Mesenchymal stem cell (in vitro differentiated cells and primary cell): ENCODE data around the gene TSPAN3.
A peak's percentile ranks its signal among the peaks of the same experiment; 100 is the strongest.

Experiments used
- DNase-seq: peaks from one replicate; pipeline ENCODE4 v3.0.0-alpha.2; 2013
- H2AFZ ChIP-seq: one replicate; pipeline ENCODE4 v1.6.1; 2013; ENCODE audit warnings: low read depth, mild to moderate bottlenecking, control low read depth, inconsistent platforms, low read length, moderate library complexity
- H2AK5ac ChIP-seq: 2 replicates; pipeline ENCODE4 v1.6.1; 2013; ENCODE audit warnings: low read length, moderate library complexity, mild to moderate bottlenecking, inconsistent platforms; ENCODE audit not compliant: severe bottlenecking
- H2BK120ac ChIP-seq: one replicate; pipeline ENCODE4 v1.6.1; 2013; ENCODE audit warnings: low read depth, mild to moderate bottlenecking, inconsistent platforms, low read length, moderate library complexity
- H2BK12ac ChIP-seq, 2 experiments: one replicate each; pipeline ENCODE4 v1.6.1; 2013; ENCODE audit warnings: inconsistent platforms in 2 of 2, low read length in 2 of 2, mild to moderate bottlenecking in 2 of 2, moderate library complexity in 2 of 2, control low read depth in 1 of 2
- H2BK15ac ChIP-seq: one replicate; pipeline ENCODE4 v1.6.1; 2013; ENCODE audit warnings: mild to moderate bottlenecking, low read depth, inconsistent platforms; ENCODE audit not compliant: poor library complexity, severe bottlenecking
- H2BK5ac ChIP-seq: 2 replicates; pipeline ENCODE4 v1.6.1; 2013; ENCODE audit warnings: low read depth, mild to moderate bottlenecking, low read length, control low read depth, inconsistent platforms; ENCODE audit not compliant: poor library complexity, severe bottlenecking
- H3K14ac ChIP-seq, 2 experiments: one replicate each; pipeline ENCODE4 v1.6.1; 2013; ENCODE audit warnings: inconsistent platforms in 2 of 2, low read length in 2 of 2, control low read depth in 1 of 2, mild to moderate bottlenecking in 1 of 2, moderate library complexity in 1 of 2
- H3K18ac ChIP-seq, 2 experiments: one replicate each; pipeline ENCODE4 v1.6.1; 2013; ENCODE audit warnings: inconsistent platforms in 2 of 2, low read length in 2 of 2, control low read depth in 1 of 2, low read depth in 1 of 2, mild to moderate bottlenecking in 1 of 2
- H3K23ac ChIP-seq, 2 experiments: one replicate each; pipeline ENCODE4 v1.6.1; 2013; ENCODE audit warnings: inconsistent platforms in 2 of 2, low read length in 2 of 2, mild to moderate bottlenecking in 2 of 2, moderate library complexity in 2 of 2, control low read depth in 1 of 2
- H3K27ac ChIP-seq: 2 replicates; pipeline ENCODE4 v1.5.1; 2013; ENCODE audit warnings: mild to moderate bottlenecking, moderate library complexity, low read length, control low read depth, inconsistent platforms; ENCODE audit not compliant: poor library complexity, severe bottlenecking
- H3K27me3 ChIP-seq, 2 experiments: 2 replicates each; pipeline versions ENCODE4 v1.6.1 to v1.7.0; 2013; ENCODE audit warnings: low read length in 2 of 2, mild to moderate bottlenecking in 2 of 2, moderate library complexity in 2 of 2, control low read depth in 1 of 2, inconsistent platforms in 1 of 2; ENCODE audit not compliant: control insufficient read depth in 1 of 2, insufficient read depth in 1 of 2
- H3K36me3 ChIP-seq, 2 experiments: 2 replicates each; pipeline versions ENCODE4 v1.6.1 to v1.7.0; 2013; ENCODE audit warnings: low read length in 2 of 2, control low read depth in 1 of 2, inconsistent platforms in 1 of 2, low read depth in 1 of 2, mild to moderate bottlenecking in 1 of 2; ENCODE audit not compliant: insufficient read depth in 2 of 2, control insufficient read depth in 1 of 2
- H3K4ac ChIP-seq, 2 experiments: one replicate each; pipeline ENCODE4 v1.6.1; 2013; ENCODE audit warnings: inconsistent platforms in 2 of 2, low read length in 2 of 2, mild to moderate bottlenecking in 2 of 2, moderate library complexity in 2 of 2, control low read depth in 1 of 2, low read depth in 1 of 2
- H3K4me1 ChIP-seq: 2 replicates; pipeline ENCODE4 v1.6.1; 2013; ENCODE audit warnings: low read depth, low read length, control low read depth; ENCODE audit not compliant: control insufficient read depth, insufficient read depth
- H3K4me2 ChIP-seq: 2 replicates; pipeline ENCODE4 v1.6.1; 2013; ENCODE audit warnings: low read length, mild to moderate bottlenecking, inconsistent platforms; ENCODE audit not compliant: poor library complexity, severe bottlenecking
- H3K4me3 ChIP-seq, 2 experiments: 2 replicates each; pipeline versions ENCODE4 v1.5.1 to v1.7.0; 2013; ENCODE audit warnings: low read length in 2 of 2, mild to moderate bottlenecking in 2 of 2, control low read depth in 1 of 2, low read depth in 1 of 2; ENCODE audit not compliant: insufficient read depth in 1 of 2
- H3K79me1 ChIP-seq: replicated peaks from 2 replicates; pipeline ENCODE4 v1.6.1; 2013; ENCODE audit warnings: mild to moderate bottlenecking, control low read depth, low read length, inconsistent platforms; ENCODE audit not compliant: poor library complexity, severe bottlenecking
- H3K9ac ChIP-seq: 2 replicates; pipeline ENCODE4 v1.7.0; 2013; ENCODE audit warnings: mild to moderate bottlenecking, low read length, moderate library complexity
- H3K9me3 ChIP-seq: 2 replicates; pipeline ENCODE4 v1.7.0; 2013; ENCODE audit warnings: mild to moderate bottlenecking, low read length; ENCODE audit not compliant: control insufficient read depth
- H4K8ac ChIP-seq: one replicate; pipeline ENCODE4 v1.6.1; 2013; ENCODE audit warnings: inconsistent platforms, mild to moderate bottlenecking, low read length, moderate library complexity
- H4K91ac ChIP-seq: one replicate; pipeline ENCODE4 v1.6.1; 2013; ENCODE audit warnings: mild to moderate bottlenecking, low read length, inconsistent platforms
- WGBS: methylation state at CpG from one replicate; pipeline ENCODE4 v1.1.7; 2013; ENCODE audit warnings: mixed read lengths; 5-methylcytosine and 5-hydroxymethylcytosine counted together

The TSPAN3 gene

DNA sequence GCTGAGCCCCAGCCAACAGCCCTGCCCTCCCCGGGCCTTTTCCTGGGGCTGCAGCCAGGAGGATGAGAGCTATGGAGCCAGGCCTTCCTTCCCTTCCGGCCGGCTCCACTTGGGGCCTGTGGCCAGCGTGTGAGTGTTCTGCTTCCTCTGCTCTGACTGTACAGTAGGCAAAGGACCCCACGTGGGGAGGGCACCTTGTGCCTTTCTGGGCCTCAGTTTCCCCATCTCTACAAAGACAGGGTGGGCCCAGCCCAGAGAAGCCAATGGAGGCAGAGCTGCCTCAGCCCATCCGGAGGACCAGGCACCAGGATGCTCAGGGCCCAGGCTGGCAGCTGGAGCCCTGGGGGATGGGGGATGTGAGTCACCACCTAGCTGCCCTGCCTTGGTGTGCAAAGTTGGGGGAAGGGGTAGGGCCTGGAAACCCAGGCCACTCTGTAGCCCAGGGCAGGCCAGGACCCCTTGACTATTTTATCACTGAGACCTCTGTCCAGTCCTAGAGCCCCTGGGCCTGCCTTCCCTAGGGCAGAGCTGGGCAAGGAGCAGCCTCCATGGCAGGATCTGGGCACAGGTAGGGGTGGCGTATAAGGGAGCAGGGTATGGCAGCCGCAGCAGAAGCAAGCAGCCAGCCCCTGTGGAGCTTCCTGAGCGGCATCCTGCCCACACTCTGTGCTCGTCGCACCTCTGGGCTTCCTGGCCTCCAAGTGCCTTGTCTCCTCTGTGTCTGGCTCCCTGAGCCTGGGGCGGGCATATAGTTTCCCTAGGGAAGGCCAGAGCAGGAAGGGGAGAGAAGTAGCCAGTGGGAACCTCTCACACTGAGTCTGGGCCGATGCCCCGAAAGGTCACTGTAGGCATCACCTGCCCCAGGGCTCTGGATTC is 74.1 kb downstream of the TSPAN3 start:
- Histone ChIP-seq H3K9me3 (no peaks in the 10 kb centered on the region), H3K4me3 (no peak overlapping the region), H3K4ac (no peak overlapping the region), H2BK15ac (no peak overlapping the region), H3K18ac (no peak overlapping the region), H4K91ac (no peak overlapping the region), H3K4me1 (peaks cover 12% of the 10 kb centered on the region), H3K4me2 (no peak overlapping the region), H3K14ac (peak overlapping the region in 1 of 2 experiments; percentile 63), H3K23ac (peak overlapping the region in 1 of 2 experiments; percentile 35), H2BK120ac (no peak overlapping the region), H4K8ac (no peak overlapping the region), H3K36me3 (no peaks in the 10 kb centered on the region), H3K9ac (peak overlapping the region; percentile 57), H2BK5ac (no peak overlapping the region), H3K27me3 (peaks cover 0 to 4% of the 10 kb centered on the region in 2 experiments), H2BK12ac (no peak overlapping the region), H2AFZ (no peak overlapping the region), H2AK5ac (no peak overlapping the region), H3K27ac (no peak overlapping the region), H3K79me1 (no peaks in the 10 kb centered on the region)
- no peak for DNase-seq
- 84% methylated on average over 14 of the region's 14 CpGs for WGBS

DNA sequence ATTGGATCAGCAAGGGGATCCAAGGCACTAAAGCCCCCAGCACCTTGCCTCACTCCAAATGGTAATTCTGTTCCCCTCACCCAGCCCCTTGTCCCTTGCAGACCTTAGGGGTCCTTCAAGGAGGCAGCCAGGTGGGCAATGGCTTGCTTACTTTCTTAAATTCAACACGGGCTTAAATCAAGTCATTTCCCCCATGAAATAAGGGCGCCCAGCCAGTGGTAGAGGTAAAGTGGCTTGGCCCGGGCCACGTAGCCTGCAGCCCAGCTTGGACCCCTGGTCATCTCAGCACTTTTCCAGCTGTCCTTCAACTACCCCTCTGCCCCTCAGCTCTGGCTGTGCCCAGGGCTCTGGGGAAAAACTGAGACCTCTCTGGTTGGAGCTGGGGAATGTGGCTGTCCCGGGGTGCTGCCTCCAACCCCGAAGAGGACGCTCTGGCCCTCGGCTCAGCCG is 74.8 kb downstream of the TSPAN3 start:
- no peak overlapping the region for H3K27ac ChIP-seq
- H3K4me3 ChIP-seq, result no peak overlapping the region
- WGBS, result 95% methylated on average over 7 of the region's 9 CpGs

DNA sequence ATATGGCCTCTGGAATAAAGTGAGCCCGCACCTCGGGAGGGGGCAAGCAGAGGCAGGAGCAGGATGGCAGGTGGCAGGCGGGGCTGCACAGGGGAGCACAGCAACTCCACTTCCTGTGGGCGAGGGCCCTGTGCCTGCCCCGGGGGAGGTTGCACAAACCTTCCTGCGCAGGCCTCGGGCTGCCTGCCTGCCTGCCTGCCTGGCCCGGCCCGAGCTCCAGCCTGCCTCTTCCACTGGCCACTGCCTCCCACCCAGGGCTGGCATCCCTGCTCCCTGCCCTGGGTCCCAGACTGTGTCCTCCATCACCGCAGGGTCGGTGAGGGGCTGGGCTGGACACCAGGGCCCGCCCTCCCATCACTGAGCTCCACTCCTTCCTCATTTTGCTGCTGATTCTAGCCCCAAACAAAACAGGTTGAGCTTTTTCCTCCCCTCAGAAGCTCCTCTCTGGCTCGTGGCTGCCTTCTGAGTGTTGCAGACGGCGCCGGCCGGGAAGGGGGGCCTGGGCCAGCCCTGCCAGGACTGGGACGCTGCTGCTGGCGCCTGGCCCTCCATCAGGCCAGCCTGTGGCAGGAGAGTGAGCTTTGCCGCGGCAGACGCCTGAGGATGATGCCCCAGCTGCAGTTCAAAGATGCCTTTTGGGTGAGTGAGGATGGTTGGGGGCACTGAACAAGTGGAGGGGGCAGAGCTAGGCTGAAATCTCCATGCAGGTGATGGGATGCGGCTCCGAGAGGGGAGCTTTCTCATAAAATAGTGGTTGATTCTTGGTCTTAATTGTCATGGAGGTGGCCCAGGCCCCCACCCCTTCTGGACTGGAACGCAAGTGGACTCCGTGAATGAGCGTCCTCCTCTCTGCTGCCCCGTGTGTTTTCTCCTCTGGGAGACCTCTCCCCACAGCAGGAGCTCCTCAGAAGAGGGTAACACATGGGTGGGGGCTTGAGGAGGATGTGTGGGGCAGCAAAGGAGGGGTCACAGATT is 75.7 kb downstream of the TSPAN3 start, which contains the start of gene PSTPIP1:
Gene PSTPIP1 (plus strand): TSS at position 156 of the 975 bp plus-strand sequence. CDS start 448 bp downstream, at position 604.
- H2AFZ ChIP-seq, result no peak within 1 kb of the TSS
- peak within 1 kb of the TSS; percentile 8 for H3K9ac ChIP-seq
- no peak within 1 kb of the TSS for H2BK5ac ChIP-seq
- peaks cover 12% of the 10 kb centered on the region for H3K4me1 ChIP-seq
- H3K79me1 ChIP-seq, result no peaks in the 10 kb centered on the region
- H3K4me3 ChIP-seq, result no peak within 1 kb of the TSS
- no peak within 1 kb of the TSS for H4K8ac ChIP-seq
- WGBS, result 86% methylated on average over 28 of the region's 28 CpGs
- no peak within 1 kb of the TSS for H2AK5ac ChIP-seq
- no peak within 1 kb of the TSS for H3K23ac ChIP-seq
- no peaks in the 10 kb centered on the region for H3K36me3 ChIP-seq
- DNase-seq, result no peak
- H2BK120ac ChIP-seq, result no peak within 1 kb of the TSS
- H3K14ac ChIP-seq, result peak within 1 kb of the TSS in 1 of 2 experiments; percentile 57
- no peak within 1 kb of the TSS for H3K4me2 ChIP-seq
- peaks cover 0 to 12% of the 10 kb centered on the region in 2 experiments for H3K27me3 ChIP-seq
- no peak within 1 kb of the TSS for H3K27ac ChIP-seq
- H3K18ac ChIP-seq, result no peak within 1 kb of the TSS
- H2BK15ac ChIP-seq, result no peak within 1 kb of the TSS
- H4K91ac ChIP-seq, result peak within 1 kb of the TSS; percentile 28
- H3K9me3 ChIP-seq, result no peaks in the 10 kb centered on the region
- H2BK12ac ChIP-seq, result peak within 1 kb of the TSS in 1 of 2 experiments; percentile 21
- peak within 1 kb of the TSS in 1 of 2 experiments; percentile 46 for H3K4ac ChIP-seq

More for the DNA sequence above, 74.8 kb downstream of the TSPAN3 start:
- Histone ChIP-seq H3K36me3 (no peaks in the 10 kb centered on the region), H3K9ac (peak overlapping the region; percentile 57), H2AFZ (no peak overlapping the region), H3K4me2 (no peak overlapping the region), H2BK120ac (no peak overlapping the region), H2BK12ac (no peak overlapping the region), H3K9me3 (no peaks in the 10 kb centered on the region), H3K14ac (no peak overlapping the region), H2AK5ac (no peak overlapping the region), H3K4ac (no peak overlapping the region), H3K79me1 (no peaks in the 10 kb centered on the region), H2BK15ac (no peak overlapping the region), H3K18ac (no peak overlapping the region), H3K27me3 (peaks cover 0 to 4% of the 10 kb centered on the region in 2 experiments), H4K91ac (no peak overlapping the region), H3K4me1 (peaks cover 12% of the 10 kb centered on the region), H2BK5ac (no peak overlapping the region), H3K23ac (no peak overlapping the region), H4K8ac (no peak overlapping the region)
- DNase-seq, result no peak
